Measurements from ENCODE around the gene MPP1.

DNA sequence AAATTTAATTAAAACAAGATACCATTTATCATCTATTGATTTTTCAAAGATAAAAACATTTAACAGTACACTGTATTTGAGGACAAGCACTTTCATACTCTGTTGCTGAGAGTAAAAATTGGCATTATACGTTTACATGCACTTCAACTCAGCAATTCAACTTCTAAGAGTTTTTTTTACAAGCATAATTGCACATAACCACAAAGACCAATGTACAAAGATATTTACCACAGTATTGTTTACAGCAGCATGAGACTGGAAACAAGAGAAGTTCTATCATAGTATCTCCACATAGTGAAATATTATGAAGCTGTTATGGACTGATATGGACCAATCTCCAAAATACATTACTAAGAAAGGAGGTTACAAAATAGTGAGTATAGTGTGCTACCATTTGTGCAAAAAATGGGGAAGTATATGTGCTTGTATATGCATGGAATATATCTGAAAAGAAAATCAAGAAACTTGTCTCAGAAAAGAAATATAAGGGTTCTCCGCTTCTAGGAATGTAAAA lies 65.3 kb downstream of the MPP1 start:
- TF ChIP-seq CTCF (IDR thresholded peaks at IDR 0.05; ENCODE audit: extremely low read depth in 1 of 2, insufficient read depth in 1 of 2, low read depth in 1 of 2, low read length in 2 of 2) = no peak
- TF ChIP-seq POLR2A (IDR thresholded peaks at IDR 0.05; ENCODE audit: low read depth, low read length) = no peak
